GM12878 (cell line): Measurements from ENCODE around the gene MSX1. TPM values are rescaled to one million over a fixed set of nuclear protein-coding genes. Genes with fewer than 3 reads are reported as not detected.

Source experiments
- ATAC-seq: fragments of 200-7000 bp; cut with Tn5 transposase; 3 replicates; pipeline ENCODE4 v1.9.1; 2020; ENCODE audit warnings: mild to moderate bottlenecking, moderate library complexity
- BruUV-seq: library from RNA; stranded (reverse); fragments of 400-500 nt; replicated peaks from 2 replicates; lab custom pipeline; 2021; lab: Mats Ljungman, UMichigan
- CTCF ChIA-PET: fragments of 300-600 bp; sonication (Branson Sonifier 250); formaldehyde crosslinking; extraction: SDS; loops from one replicate; lab custom pipeline; 2021; ENCODE audit warnings: inconsistent platforms; lab: Yijun Ruan, JAX
- POLR2A ChIA-PET: fragments of 350-600 bp; formaldehyde crosslinking; extraction: SDS; loops from one replicate; lab custom pipeline; 2021; ENCODE audit warnings: inconsistent platforms; lab: Charles Lee
- RAD21 ChIA-PET: fragments of 300-600 bp; sonication (Branson Sonifier 250); formaldehyde crosslinking; loops from one replicate; lab custom pipeline; 2023; ENCODE audit warnings: antibody characterized with exemption; ENCODE audit not compliant: unreplicated experiment; lab: Charles Lee
- SMC1A ChIA-PET: fragments of 300-600 bp; sonication (Branson Sonifier 250); formaldehyde crosslinking; loops from one replicate; lab custom pipeline; 2023; ENCODE audit not compliant: unreplicated experiment, uncharacterized antibody; lab: Charles Lee
- DNase-seq: peaks from one replicate; pipeline ENCODE4 v3.0.0-alpha.2; 2011; ENCODE audit warnings: low read depth, low spot score
- FAIRE-seq: peaks from 3 replicates; lab custom pipeline; 2011; peaks lifted over from hg19 to GRCh38; lab: Jason Lieb, UNC
- H2AFZ ChIP-seq: 2 replicates; pipeline ENCODE4 v1.6.0; 2011; ENCODE audit warnings: low read depth, low read length, control low read depth; ENCODE audit not compliant: control insufficient read depth
- H3K27ac ChIP-seq: 2 replicates; pipeline ENCODE4 v1.5.1; 2011; ENCODE audit warnings: control low read depth; ENCODE audit not compliant: control insufficient read depth, insufficient read depth
- H3K27me3 ChIP-seq, 2 experiments: replicated peaks in 1 of 2; 2 replicates each; pipeline versions ENCODE4 v1.6.0 to v1.6.1; 2011; ENCODE audit warnings: low read length in 1 of 2; ENCODE audit not compliant: control insufficient read depth in 2 of 2, insufficient read depth in 2 of 2
- H3K36me3 ChIP-seq, 2 experiments: 2 replicates each; pipeline ENCODE4 v1.5.1; 2011; ENCODE audit warnings: low read length in 1 of 2; ENCODE audit not compliant: control insufficient read depth in 2 of 2, insufficient read depth in 2 of 2
- H3K4me1 ChIP-seq: 2 replicates; pipeline ENCODE4 v1.6.1; 2011; ENCODE audit warnings: mild to moderate bottlenecking, low read length, moderate library complexity, mixed read lengths; ENCODE audit not compliant: control insufficient read depth, insufficient read depth
- H3K4me2 ChIP-seq: 2 replicates; pipeline ENCODE4 v1.6.0; 2011; ENCODE audit warnings: control low read depth; ENCODE audit not compliant: control insufficient read depth, insufficient read depth
- H3K4me3 ChIP-seq: fragments of 200-600 bp; sonication (generic); 2 replicates; pipeline ENCODE4 v1.5.1; 2016
- H3K79me2 ChIP-seq: 2 replicates; pipeline ENCODE4 v1.6.0; 2011; ENCODE audit warnings: low read length; ENCODE audit not compliant: control insufficient read depth, insufficient read depth
- H3K9ac ChIP-seq: 2 replicates; pipeline ENCODE4 v1.8.0; 2011; ENCODE audit warnings: low read length, control low read depth, mixed read lengths; ENCODE audit not compliant: control insufficient read depth, insufficient read depth
- H3K9me3 ChIP-seq: replicated peaks from 3 replicates; pipeline ENCODE4 v1.5.1; 2011; ENCODE audit warnings: mild to moderate bottlenecking, low read length; ENCODE audit not compliant: control insufficient read depth, insufficient read depth
- H4K20me1 ChIP-seq: 2 replicates; pipeline ENCODE4 v1.6.0; 2011; ENCODE audit not compliant: control insufficient read depth, insufficient read depth
- BRCA1 ChIP-seq: IDR thresholded peaks from 2 replicates; pipeline ENCODE4 v1.6.1; 2011; ENCODE audit warnings: low read depth, low read length, improper control_type of control experiment
- CBX3 ChIP-seq: fragments of 200-600 bp; sonication (generic); IDR thresholded peaks from 2 replicates; pipeline ENCODE4 v1.6.1; 2016; ENCODE audit warnings: low read depth, borderline replicate concordance
- CHD4 ChIP-seq: fragments of 200-600 bp; sonication (generic); IDR thresholded peaks from 2 replicates; pipeline ENCODE4 v1.6.1; 2016; ENCODE audit warnings: mild to moderate bottlenecking
- E4F1 ChIP-seq: fragments of 450-650 bp; IDR thresholded peaks from 2 replicates; pipeline ENCODE4 v1.6.1; 2018; ENCODE audit warnings: borderline replicate concordance, mild to moderate bottlenecking; ENCODE audit not compliant: partially characterized antibody
- HDAC2 ChIP-seq: fragments of 200-600 bp; sonication (generic); IDR thresholded peaks from 2 replicates; pipeline ENCODE4 v1.6.1; 2017
- MEF2A ChIP-seq: IDR thresholded peaks from 2 replicates; pipeline ENCODE4 v1.6.1; 2011; ENCODE audit warnings: low read depth, mild to moderate bottlenecking, low read length, moderate library complexity; ENCODE audit not compliant: insufficient read depth
- MXI1 ChIP-seq: fragments of 150-350 bp; IDR thresholded peaks from 2 replicates; pipeline ENCODE4 v1.6.1; 2011; ENCODE audit warnings: low read depth, mild to moderate bottlenecking, inconsistent platforms, low read length, improper control_type of control experiment
- MYC ChIP-seq: IDR thresholded peaks from 2 replicates; pipeline ENCODE4 v1.6.1; 2011; ENCODE audit warnings: mild to moderate bottlenecking, low read length, moderate library complexity, inconsistent platforms; ENCODE audit not compliant: insufficient read depth, insufficient replicate concordance, insufficient read length, severe bottlenecking
- REST ChIP-seq: IDR thresholded peaks from 2 replicates; pipeline ENCODE4 v1.6.1; 2012; ENCODE audit warnings: mild to moderate bottlenecking, low read depth, low read length
- RFX5 ChIP-seq: IDR thresholded peaks from 2 replicates; pipeline ENCODE4 v1.6.1; 2011; ENCODE audit warnings: low read depth, low read length, improper control_type of control experiment
- SMARCA5 ChIP-seq: fragments of 450-650 bp; IDR thresholded peaks from 2 replicates; pipeline ENCODE4 v1.6.1; 2017; ENCODE audit warnings: mild to moderate bottlenecking
- SMC3 ChIP-seq: IDR thresholded peaks from 2 replicates; pipeline ENCODE4 v1.6.1; 2011; ENCODE audit warnings: low read length, improper control_type of control experiment, borderline replicate concordance
- YBX1 ChIP-seq: fragments of 450-650 bp; IDR thresholded peaks from 2 replicates; pipeline ENCODE4 v1.6.1; 2016; ENCODE audit warnings: antibody characterized with exemption
- ZSCAN29 ChIP-seq: fragments of 450-650 bp; IDR thresholded peaks from 2 replicates; pipeline ENCODE4 v1.6.1; 2017; ENCODE audit warnings: mild to moderate bottlenecking, moderate library complexity
- WGBS: methylation state at CpG from one replicate; pipeline ENCODE4 v1.1.6; 2016; ENCODE audit warnings: low lambda C conversion rate; ENCODE audit not compliant: insufficient replicate concordance, insufficient coverage; ENCODE audit errors: missing lambda C conversion rate; 5-methylcytosine and 5-hydroxymethylcytosine counted together
- in situ Hi-C: fragments of 300-500 bp; cut with MboI; formaldehyde crosslinking; loops from 9 replicates; pipeline ENCODE4 v1.14.3; 2018; ENCODE audit warnings: mixed read lengths
- intact Hi-C: fragments of 100-400 bp; cut with micrococcal nuclease; formaldehyde crosslinking; loops from one replicate; pipeline ENCODE4 v1.14.2; 2022; ENCODE audit not compliant: unreplicated experiment
- polyA plus RNA-seq, 11 experiments: library from polyadenylated mRNA; depleted of rRNA in 4 of 11; unstranded in 6 of 11; stranded (reverse) in 5 of 11; fragments of >200 nt; fragmentation: Nextera tagmentation in 4 of 11; fragmentation: Illumina TruSeq in 1 of 11; extraction: Ambion mirVana in 4 of 11; extraction: Trizol in 1 of 11; gene quantifications; 1 replicate in 1 of 11; 2 replicates in 10 of 11; pipeline versions ENCODE4 v1.2.1 to v1.2.3, GENCODE V29; 2011 to 2016; ENCODE audit warnings: inconsistent platforms in 2 of 11, missing spikeins in 2 of 11, low read depth in 1 of 11
- total RNA-seq, 4 experiments: library from RNA; depleted of rRNA in 3 of 4; stranded (reverse); fragments of >200 nt in 3 of 4; fragmentation: Illumina TruSeq in 1 of 4; extraction: Trizol in 1 of 4; gene quantifications; 2 replicates each; pipeline versions ENCODE4 v1.2.1 to v1.2.3, GENCODE V29; 2013 to 2021
- TF ChIP-seq, protein P1 (sequence below): IDR thresholded peaks from 2 replicates; pipeline ENCODE4 v1.6.1; 2011; ENCODE audit warnings: low read depth, mild to moderate bottlenecking, low read length, moderate library complexity, borderline replicate concordance; ENCODE audit errors: extremely low read depth

The MSX1 gene
- total and polyA plus RNA-seq, 10 of the 15 experiments (the other 5 are each of a cell fraction or from before 2014, with no cell fraction given): 0.04 to 0.56 (median 0.15) TPM; not detected in 2

- TF ChIP-seq E4F1 (no peak), BRCA1 (no peak), ZSCAN29 (no peak)
Observed at GRCh38 chr4:4889781-4890180, 30.3 kb downstream of the MSX1 start (continued).

GRCh38 chr4:4890574-4891255, 31.2 kb downstream of the MSX1 start:
- RAD21 ChIA-PET: no interaction called here
- Histone ChIP-seq H3K4me1 (no peaks in the 10 kb centered on the region), H3K27me3 (peaks cover 0 to 1% of the 10 kb centered on the region in 2 experiments; a peak in 2 of 4 replicates), H3K9ac (no peak overlapping the region), H3K36me3 (no peaks in the 10 kb centered on the region), H3K4me2 (no peak overlapping the region), H3K9me3 (no peaks in the 10 kb centered on the region), H3K27ac (no peak overlapping the region), H3K79me2 (no peaks in the 10 kb centered on the region), H4K20me1 (no peaks in the 10 kb centered on the region), H3K4me3 (no peak overlapping the region), H2AFZ (no peak overlapping the region)
- CTCF ChIA-PET: no interaction called here
- SMC1A ChIA-PET: no interaction called here
- TF ChIP-seq MYC: no peak
- no peak for TF ChIP-seq YBX1
- no peak for TF ChIP-seq CHD4
- TF ChIP-seq REST: no peak
- TF ChIP-seq HDAC2: no peak
- no peak for TF ChIP-seq RFX5
- no peak for TF ChIP-seq SMARCA5
- TF ChIP-seq, protein P1, sequence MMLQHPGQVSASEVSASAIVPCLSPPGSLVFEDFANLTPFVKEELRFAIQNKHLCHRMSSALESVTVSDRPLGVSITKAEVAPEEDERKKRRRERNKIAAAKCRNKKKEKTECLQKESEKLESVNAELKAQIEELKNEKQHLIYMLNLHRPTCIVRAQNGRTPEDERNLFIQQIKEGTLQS: no peak
- no peak for TF ChIP-seq MEF2A
- no peak for TF ChIP-seq SMC3
- no peak for TF ChIP-seq MXI1
- TF ChIP-seq CBX3: no peak
- POLR2A ChIA-PET: interaction anchor here (0.6 kb wide), 1 partner anchor 272 kb away, joined by 5 read pairs; no protein-coding TSS in a partner anchor
- ATAC-seq (no peak), DNase-seq (no peak), FAIRE-seq (no peak)
- 52% methylated on average over 7 of the region's 7 CpGs for WGBS
- intact Hi-C loops (no loop called here), in situ Hi-C loops (no loop called here)
- BruUV-seq: no TSS peak
